Activated naive CD8-positive, alpha-beta T cell (primary cell): ENCODE measurements around the gene FAR1.

Experiments used
- H3K27ac Mint-ChIP-seq: one replicate; pipeline ENCODE4 v1.8.0; 2021; ENCODE audit warnings: mixed read lengths
- H3K27me3 Mint-ChIP-seq: one replicate; pipeline ENCODE4 v1.8.0; 2021; ENCODE audit warnings: mixed read lengths
- H3K36me3 Mint-ChIP-seq: one replicate; pipeline ENCODE4 v1.8.0; 2021; ENCODE audit warnings: mixed read lengths
- H3K4me1 Mint-ChIP-seq: one replicate; pipeline ENCODE4 v1.8.0; 2021; ENCODE audit warnings: low read depth, mixed read lengths
- H3K4me3 Mint-ChIP-seq: one replicate; pipeline ENCODE4 v1.8.0; 2021; ENCODE audit warnings: mild to moderate bottlenecking, mixed read lengths
- H3K9me3 Mint-ChIP-seq: one replicate; pipeline ENCODE4 v1.8.0; 2021; ENCODE audit warnings: low read depth, mixed read lengths

Gene FAR1

DNA sequence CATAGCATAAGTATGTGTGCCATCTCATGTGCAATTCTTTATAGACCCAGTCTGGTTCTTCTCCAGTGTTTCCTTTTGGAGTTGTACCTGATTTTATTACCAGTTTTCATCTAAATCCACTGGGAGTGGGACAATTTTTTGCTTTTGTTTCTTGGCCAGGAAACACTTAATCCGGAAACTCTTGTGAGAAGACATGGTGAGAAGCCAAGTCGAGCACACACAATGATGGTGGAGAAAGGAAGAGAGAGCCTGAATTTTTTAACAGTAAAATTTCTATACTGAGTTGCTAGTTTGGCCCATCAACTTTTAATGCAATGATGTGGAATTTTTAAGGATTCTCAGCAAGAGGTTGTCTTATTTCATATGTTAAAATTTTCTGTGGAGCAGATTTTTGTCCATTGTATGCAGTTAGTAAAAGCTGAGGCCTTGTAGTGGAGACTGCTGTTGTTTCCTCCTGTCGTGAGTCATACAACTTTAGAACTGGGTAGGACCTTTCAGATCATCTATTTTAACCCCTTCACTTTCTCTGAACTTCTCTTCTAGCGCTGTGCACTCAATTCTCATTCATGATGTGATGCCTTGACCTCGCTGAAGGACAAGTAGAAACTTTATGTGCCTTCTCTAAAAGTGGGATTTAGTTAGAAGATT is 17.1 kb downstream of the FAR1 start:
- Mint-ChIP-seq H3K36me3 (peaks cover 11% of the 10 kb centered on the region), H3K9me3 (no peaks in the 10 kb centered on the region), H3K27ac (no peak overlapping the region), H3K27me3 (no peaks in the 10 kb centered on the region), H3K4me1 (peaks cover 41% of the 10 kb centered on the region), H3K4me3 (no peak overlapping the region)

DNA sequence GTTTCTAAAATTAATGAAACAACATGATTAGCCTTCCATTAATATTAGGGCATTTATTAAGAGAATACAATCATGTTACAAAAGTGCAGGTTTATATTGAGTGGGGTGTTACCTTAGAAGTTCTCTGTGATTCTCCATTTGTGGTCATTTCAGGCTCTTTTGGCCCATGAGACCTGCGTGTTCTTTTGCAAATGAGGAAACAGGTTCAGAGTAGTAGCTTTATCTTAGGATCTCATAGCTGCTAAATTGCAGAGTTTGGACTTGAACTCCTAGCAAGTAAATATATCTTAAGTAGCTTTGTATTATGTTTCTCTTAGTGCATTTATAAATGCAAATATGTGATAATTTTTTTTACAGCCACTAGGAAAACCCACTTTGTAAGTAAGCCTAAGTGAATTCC is 18.3 kb downstream of the FAR1 start:
- H3K27ac Mint-ChIP-seq = no peak overlapping the region
- peaks cover 17% of the 10 kb centered on the region for H3K36me3 Mint-ChIP-seq
- H3K4me1 Mint-ChIP-seq = peaks cover 31% of the 10 kb centered on the region
- H3K27me3 Mint-ChIP-seq = no peaks in the 10 kb centered on the region
- peaks cover 3% of the 10 kb centered on the region for H3K9me3 Mint-ChIP-seq
- no peak overlapping the region for H3K4me3 Mint-ChIP-seq

DNA sequence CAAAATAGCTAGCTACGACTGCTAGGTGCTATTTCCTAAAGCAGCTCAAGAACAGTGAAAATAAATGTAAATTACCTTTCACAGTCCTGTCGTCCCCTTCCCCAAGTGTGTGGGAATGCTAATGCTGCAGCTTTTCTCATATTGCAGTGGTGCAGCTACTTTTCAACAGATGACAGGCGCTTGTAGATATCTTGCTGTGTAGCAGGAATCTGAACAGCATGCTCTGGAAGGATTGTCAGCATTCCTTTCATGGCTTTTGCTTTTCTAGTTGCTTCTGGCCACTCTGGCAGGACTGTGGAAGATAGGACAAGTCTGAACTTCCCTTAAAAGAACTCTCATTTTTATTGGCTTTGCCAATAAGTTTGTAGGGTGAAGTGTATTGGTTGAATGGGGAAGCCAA is 18.8 kb downstream of the FAR1 start:
- Mint-ChIP-seq H3K36me3 (peaks cover 17% of the 10 kb centered on the region), H3K27me3 (no peaks in the 10 kb centered on the region), H3K4me3 (no peak overlapping the region), H3K9me3 (peaks cover 3% of the 10 kb centered on the region), H3K4me1 (peaks cover 31% of the 10 kb centered on the region), H3K27ac (no peak overlapping the region)

DNA sequence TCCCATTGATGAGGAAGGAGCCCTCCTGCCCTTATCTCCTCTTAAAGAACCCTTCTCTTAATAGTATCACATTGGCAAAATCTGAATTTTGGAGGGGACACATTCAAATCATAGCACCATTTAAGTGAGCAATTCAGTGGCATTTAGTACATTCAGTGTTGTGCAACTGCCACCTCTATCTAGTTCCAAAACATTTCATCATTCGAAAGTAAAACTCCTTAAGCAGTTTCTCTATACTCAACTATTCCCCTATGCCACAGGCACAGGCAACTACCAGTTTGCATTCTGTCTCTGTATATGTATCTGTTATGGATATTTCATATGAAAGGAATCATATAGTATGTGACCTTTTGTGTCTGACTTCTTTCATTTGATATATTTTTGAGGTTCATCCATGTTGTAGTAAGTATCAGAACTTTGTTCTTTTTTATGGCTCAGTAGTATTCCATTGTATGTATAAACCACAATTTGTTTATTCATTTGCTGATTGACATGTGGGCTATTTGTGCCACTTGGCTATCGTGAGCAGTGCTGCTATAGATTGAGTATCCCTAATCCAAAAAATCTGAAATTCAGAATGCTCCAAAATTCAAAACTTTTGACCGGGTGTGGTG is 22.9 kb downstream of the FAR1 start:
- Mint-ChIP-seq H3K27ac (no peak overlapping the region), H3K27me3 (no peaks in the 10 kb centered on the region), H3K4me1 (peaks cover 16% of the 10 kb centered on the region), H3K36me3 (peaks cover 16% of the 10 kb centered on the region), H3K9me3 (peaks cover 3% of the 10 kb centered on the region), H3K4me3 (no peak overlapping the region)

DNA sequence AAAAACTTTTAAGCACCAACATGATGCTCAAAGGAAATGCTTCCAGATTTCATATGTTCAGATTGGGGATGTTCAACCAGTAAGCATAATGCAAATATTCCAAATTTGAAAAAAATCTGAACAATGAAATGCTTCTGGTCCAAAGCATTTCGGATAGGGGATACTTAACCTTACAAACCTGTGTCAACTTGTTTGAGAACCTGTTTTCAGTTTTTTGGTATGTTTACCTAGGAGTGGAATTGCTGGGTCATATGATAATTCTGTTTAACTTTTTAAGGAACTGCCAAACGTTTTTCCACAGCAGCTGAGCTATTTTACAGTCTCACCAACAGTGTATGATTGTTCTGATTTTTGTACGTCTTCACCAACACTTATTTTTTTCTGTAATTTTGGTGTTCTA is 23.7 kb downstream of the FAR1 start:
- H3K27ac Mint-ChIP-seq = no peak overlapping the region
- peaks cover 16% of the 10 kb centered on the region for H3K36me3 Mint-ChIP-seq
- H3K9me3 Mint-ChIP-seq = peaks cover 3% of the 10 kb centered on the region
- H3K4me3 Mint-ChIP-seq = no peak overlapping the region
- peaks cover 16% of the 10 kb centered on the region for H3K4me1 Mint-ChIP-seq
- H3K27me3 Mint-ChIP-seq = no peaks in the 10 kb centered on the region

DNA sequence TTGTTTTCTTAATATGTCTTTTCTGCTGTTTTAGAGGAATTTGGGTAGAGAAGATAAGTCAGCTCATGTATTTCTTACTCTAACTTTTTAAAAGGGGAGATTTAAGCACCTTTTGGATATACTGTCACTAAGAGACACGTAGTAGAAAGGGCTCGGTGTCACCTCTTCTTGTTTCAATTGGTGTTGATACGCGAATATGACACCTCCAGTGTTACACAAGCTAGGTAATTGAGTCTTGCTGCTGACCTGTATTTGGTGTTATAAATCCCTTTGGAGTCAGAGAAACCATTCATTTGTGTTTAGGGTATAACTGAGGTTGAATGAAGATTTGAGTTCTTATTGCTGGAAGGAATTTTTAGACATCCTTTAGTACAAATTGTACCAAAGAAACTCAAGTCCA is 25.6 kb downstream of the FAR1 start:
- peaks cover 26% of the 10 kb centered on the region for H3K36me3 Mint-ChIP-seq
- H3K27ac Mint-ChIP-seq = no peak overlapping the region
- H3K4me1 Mint-ChIP-seq = peaks cover 12% of the 10 kb centered on the region
- H3K4me3 Mint-ChIP-seq = no peak overlapping the region
- no peaks in the 10 kb centered on the region for H3K27me3 Mint-ChIP-seq
- H3K9me3 Mint-ChIP-seq = peaks cover 3% of the 10 kb centered on the region

DNA sequence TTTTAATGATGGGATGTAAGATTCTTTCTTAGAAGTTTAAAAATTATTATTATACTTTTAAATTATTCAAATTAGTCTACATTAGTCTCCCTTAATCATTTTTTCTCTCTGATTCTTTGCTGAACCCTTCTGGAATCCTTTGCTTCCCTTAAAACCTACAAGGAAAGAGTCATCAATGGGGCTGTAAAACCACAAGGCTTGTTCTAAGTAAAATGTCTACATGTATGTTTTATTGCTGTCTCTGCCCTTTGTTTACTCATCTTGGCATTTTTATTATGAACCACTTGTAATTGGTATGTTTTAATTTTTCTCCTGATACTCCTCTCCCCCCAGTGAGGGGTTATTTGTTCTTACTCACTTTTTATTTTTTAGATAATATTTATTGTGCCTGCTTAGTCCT is 27.4 kb downstream of the FAR1 start:
- H3K27ac Mint-ChIP-seq = no peak overlapping the region
- H3K4me1 Mint-ChIP-seq = peaks cover 10% of the 10 kb centered on the region
- H3K36me3 Mint-ChIP-seq = peaks cover 18% of the 10 kb centered on the region
- no peak overlapping the region for H3K4me3 Mint-ChIP-seq
- no peaks in the 10 kb centered on the region for H3K27me3 Mint-ChIP-seq
- peaks cover 3% of the 10 kb centered on the region for H3K9me3 Mint-ChIP-seq

DNA sequence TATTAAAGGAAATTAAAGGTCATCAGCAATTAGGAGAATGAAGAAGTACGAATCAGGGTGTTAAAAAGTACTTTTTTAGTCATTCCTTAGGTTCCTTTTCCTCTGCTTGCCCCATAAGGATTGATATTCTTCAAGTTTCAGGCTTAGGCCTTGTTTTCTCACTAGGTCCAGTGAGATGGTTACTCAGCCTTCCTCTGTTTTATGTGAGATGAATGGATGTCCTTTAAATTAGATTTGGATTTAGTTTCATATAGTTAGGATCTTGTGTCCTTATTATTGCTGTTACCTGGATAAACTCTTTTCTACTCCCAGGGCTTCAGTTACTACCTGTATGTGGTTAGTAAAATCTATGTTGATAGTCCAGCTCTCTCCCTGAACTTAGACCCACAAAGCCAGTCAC is 29.2 kb downstream of the FAR1 start:
- H3K27ac Mint-ChIP-seq = peak overlapping the region; percentile 3
- H3K4me1 Mint-ChIP-seq = peaks cover 5% of the 10 kb centered on the region
- H3K36me3 Mint-ChIP-seq = peaks cover 16% of the 10 kb centered on the region
- H3K4me3 Mint-ChIP-seq = no peak overlapping the region
- H3K27me3 Mint-ChIP-seq = no peaks in the 10 kb centered on the region
- no peaks in the 10 kb centered on the region for H3K9me3 Mint-ChIP-seq

DNA sequence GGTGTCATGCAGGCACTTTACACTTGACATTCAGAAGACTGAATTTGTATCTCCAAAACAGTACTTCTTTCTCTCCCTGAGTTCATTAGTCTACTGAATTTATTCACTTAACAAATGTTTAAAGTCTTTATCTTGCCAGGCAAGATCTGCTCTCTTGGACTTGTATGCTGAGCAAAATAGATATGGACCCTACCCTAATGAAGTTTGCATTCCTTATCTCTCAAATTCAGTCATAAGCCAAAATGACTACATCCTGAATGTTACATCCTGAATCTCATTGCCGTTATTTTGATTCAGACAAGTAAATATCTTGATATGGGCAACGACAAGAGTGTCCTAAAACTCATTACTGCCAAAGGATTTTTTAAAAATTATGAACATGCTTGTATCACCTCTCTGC is 29.7 kb downstream of the FAR1 start:
- Mint-ChIP-seq H3K27me3 (no peaks in the 10 kb centered on the region), H3K27ac (no peak overlapping the region), H3K4me1 (peaks cover 3% of the 10 kb centered on the region), H3K36me3 (peaks cover 19% of the 10 kb centered on the region), H3K9me3 (no peaks in the 10 kb centered on the region), H3K4me3 (no peak overlapping the region)

DNA sequence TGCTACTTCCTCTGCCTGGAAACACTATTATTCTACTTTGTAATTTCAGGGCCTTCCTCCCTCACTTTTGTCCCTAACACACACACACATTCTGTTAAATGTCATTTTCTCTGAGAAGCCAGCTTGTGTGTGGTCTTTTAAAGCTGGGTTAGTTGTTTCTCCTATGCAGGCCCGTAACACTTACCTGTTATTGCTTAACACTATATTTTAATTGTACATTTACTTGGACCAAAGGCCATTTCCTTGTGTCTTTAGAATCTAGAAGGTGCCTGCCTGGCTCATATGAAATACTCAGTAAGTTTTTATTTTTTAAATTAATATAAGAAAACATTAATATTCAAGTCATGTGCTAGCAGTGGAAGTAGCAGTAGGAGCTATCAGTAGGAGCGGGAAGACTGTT is 30.6 kb downstream of the FAR1 start:
- H3K4me1 Mint-ChIP-seq = no peaks in the 10 kb centered on the region
- H3K27ac Mint-ChIP-seq = no peak overlapping the region
- no peak overlapping the region for H3K4me3 Mint-ChIP-seq
- no peaks in the 10 kb centered on the region for H3K27me3 Mint-ChIP-seq
- no peaks in the 10 kb centered on the region for H3K9me3 Mint-ChIP-seq
- H3K36me3 Mint-ChIP-seq = peaks cover 21% of the 10 kb centered on the region

DNA sequence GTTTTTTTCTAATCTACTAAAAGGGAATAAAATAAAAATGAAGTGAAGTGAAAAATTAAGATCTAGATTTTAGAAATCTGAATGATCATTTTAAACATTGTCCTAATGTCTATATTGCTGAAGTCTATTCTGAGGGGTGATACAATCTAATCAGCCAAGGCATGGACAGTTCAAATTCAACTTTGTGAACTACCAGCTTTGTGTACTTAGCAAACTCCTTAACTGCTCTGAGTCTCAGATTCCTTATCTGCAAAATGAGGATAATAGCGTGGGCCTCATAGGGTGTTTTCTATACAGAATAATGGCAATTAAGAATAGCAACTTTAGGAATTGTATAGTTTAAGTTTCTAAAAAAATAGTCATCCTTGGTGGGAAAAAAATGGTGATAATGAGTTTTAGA is 31.4 kb downstream of the FAR1 start:
- no peaks in the 10 kb centered on the region for H3K27me3 Mint-ChIP-seq
- H3K4me3 Mint-ChIP-seq = no peak overlapping the region
- H3K9me3 Mint-ChIP-seq = no peaks in the 10 kb centered on the region
- peaks cover 22% of the 10 kb centered on the region for H3K36me3 Mint-ChIP-seq
- H3K4me1 Mint-ChIP-seq = no peaks in the 10 kb centered on the region
- no peak overlapping the region for H3K27ac Mint-ChIP-seq

DNA sequence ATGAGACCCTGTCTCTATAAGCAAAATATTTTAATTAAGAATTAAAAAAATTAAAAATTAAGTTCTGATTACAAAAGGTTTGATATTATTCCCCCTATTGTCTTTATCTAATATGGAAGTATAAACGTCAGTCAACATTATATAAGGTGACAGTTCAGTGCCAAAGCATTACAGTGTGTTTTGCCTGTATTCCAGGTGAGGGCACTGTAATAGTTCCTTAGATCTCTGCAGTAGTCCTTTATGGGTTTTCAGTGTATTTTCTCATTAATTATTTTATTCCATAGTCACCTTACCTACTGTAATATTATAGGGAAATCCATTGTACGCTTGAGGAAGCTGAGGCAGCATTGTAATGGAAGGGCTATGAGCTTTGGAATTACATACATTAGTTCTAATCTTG is 33.0 kb downstream of the FAR1 start:
- Mint-ChIP-seq H3K9me3 (no peaks in the 10 kb centered on the region), H3K27ac (no peak overlapping the region), H3K27me3 (no peaks in the 10 kb centered on the region), H3K36me3 (peaks cover 20% of the 10 kb centered on the region), H3K4me3 (no peak overlapping the region), H3K4me1 (no peaks in the 10 kb centered on the region)

DNA sequence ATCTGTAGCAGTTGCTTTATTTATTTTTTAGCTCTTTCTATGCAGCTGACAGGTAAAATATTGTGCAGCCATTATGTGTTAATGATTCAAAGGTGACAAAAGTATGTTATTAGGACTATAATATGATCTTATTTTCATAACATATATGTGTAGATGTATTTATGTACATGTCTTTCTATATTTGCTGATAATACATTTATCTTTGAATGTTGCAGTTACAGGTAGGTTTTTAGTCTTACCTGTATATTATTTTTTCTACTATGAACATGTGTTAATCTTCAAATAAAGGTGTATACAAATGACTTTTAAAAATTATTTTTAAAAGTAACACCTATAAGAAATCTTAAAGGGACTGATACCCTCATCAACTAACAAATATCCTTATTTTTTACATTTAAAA is 33.6 kb downstream of the FAR1 start:
- Mint-ChIP-seq H3K27ac (no peak overlapping the region), H3K4me3 (no peak overlapping the region), H3K27me3 (no peaks in the 10 kb centered on the region), H3K36me3 (peaks cover 20% of the 10 kb centered on the region), H3K9me3 (no peaks in the 10 kb centered on the region), H3K4me1 (no peaks in the 10 kb centered on the region)

DNA sequence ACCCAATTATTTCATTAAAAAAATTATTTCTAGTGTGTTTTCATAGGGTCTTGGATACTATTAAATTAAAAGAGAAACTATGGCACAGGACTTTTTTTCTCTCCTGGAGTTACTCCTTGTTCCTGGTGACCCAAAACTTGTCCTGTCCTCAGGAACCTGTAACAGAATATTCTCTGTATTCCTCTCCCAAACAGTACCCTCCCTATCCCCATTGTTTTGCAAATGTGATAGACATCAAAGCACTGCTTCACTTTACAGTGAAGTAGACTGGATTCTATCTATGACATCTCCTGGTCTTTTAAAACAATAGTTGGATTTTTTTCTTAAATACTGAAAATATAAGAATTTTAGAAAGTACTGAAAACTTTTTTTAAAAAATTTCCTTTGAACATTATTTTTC is 37.2 kb downstream of the FAR1 start:
- Mint-ChIP-seq H3K9me3 (no peaks in the 10 kb centered on the region), H3K36me3 (peaks cover 19% of the 10 kb centered on the region), H3K4me1 (no peaks in the 10 kb centered on the region), H3K27me3 (no peaks in the 10 kb centered on the region), H3K27ac (no peak overlapping the region), H3K4me3 (no peak overlapping the region)

DNA sequence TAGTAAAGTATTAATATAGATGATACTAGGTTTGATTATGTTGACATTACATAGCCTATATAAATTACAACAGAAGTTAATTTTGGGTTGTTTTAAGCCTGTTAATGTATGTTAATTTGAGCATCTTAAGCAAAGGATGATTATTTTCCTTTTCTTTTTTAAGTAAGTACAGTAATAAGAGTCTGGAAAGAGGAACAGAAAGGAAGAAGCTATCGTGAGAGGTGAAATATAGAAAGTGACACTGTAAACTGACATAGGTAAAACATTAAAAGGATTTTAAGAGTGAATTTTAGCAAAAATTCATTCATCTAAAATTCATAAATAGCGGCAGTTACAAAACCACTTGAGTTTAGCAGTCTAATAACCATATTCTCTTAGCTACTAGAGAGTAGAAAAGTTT is 45.5 kb downstream of the FAR1 start:
- no peaks in the 10 kb centered on the region for H3K27me3 Mint-ChIP-seq
- H3K4me1 Mint-ChIP-seq = no peaks in the 10 kb centered on the region
- H3K36me3 Mint-ChIP-seq = peaks cover 33% of the 10 kb centered on the region
- H3K4me3 Mint-ChIP-seq = no peak overlapping the region
- no peaks in the 10 kb centered on the region for H3K9me3 Mint-ChIP-seq
- no peak overlapping the region for H3K27ac Mint-ChIP-seq

DNA sequence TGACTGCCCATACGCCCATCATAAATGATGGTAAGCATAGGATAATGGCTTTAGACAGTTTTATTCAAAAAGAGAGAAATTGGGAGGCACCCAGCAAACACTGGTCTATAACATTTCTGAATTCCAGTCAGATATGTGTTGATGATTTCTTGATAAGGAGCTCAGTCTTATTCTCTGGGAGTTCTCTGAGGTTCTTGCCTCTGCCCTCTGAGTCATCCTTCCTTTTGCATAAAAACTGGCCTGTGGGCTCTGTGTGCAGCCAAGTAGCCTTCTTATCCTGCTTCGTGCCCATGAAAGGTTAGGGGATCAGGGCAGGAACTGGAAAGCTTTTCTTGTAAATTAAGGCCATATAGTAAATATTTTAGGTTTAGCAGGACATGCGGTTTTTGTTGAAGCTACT is 48.9 kb downstream of the FAR1 start:
- Mint-ChIP-seq H3K27ac (no peak overlapping the region), H3K27me3 (no peaks in the 10 kb centered on the region), H3K9me3 (no peaks in the 10 kb centered on the region), H3K4me3 (no peak overlapping the region), H3K36me3 (peaks cover 32% of the 10 kb centered on the region), H3K4me1 (no peaks in the 10 kb centered on the region)
